Astrocyte of the cerebellum (primary cell): ENCODE data around the gene PDAP1.

Source experiments
- DNase-seq: peaks from one replicate; pipeline ENCODE4 v3.0.0-alpha.2; 2011; ENCODE audit warnings: low read depth
- H3K4me3 ChIP-seq: 2 replicates; pipeline ENCODE4 v1.5.1; 2011; ENCODE audit warnings: mild to moderate bottlenecking, low read depth, low read length, moderate library complexity
- CTCF ChIP-seq: IDR thresholded peaks from 2 replicates; pipeline ENCODE4 v1.5.1; 2012; ENCODE audit warnings: low read length, low read depth, moderate library complexity, mild to moderate bottlenecking; ENCODE audit errors: missing control alignments
- in situ Hi-C: cut with HindIII; loops from 2 replicates; pipeline ENCODE4 v1.10.0; 2017; ENCODE audit warnings: low sequenced_read_pairs

The PDAP1 gene

GRCh38 chr7:99424932-99425730 is 16.7 kb upstream of the PDAP1 start:
- in situ Hi-C loops, result no loop called here
- no peak for DNase-seq
- no peak overlapping the region for H3K4me3 ChIP-seq
- no peak for TF ChIP-seq CTCF

- TF ChIP-seq CTCF, result no peak
- in situ Hi-C loops, result no loop called here
- no peak for DNase-seq
- no peak overlapping the region for H3K4me3 ChIP-seq
These were observed 14.2 kb upstream of the PDAP1 start for GRCh38 chr7:99422625-99423024.

GRCh38 chr7:99422186-99422585 is 13.8 kb upstream of the PDAP1 start:
- no peak for DNase-seq
- H3K4me3 ChIP-seq, result no peak overlapping the region

GRCh38 chr7:99420986-99421385 is 12.6 kb upstream of the PDAP1 start:
- in situ Hi-C loops, result no loop called here
- no peak for TF ChIP-seq CTCF
- no peak overlapping the region for H3K4me3 ChIP-seq
- DNase-seq, result no peak

More at GRCh38 chr7:99422186-99422585, 13.8 kb upstream of the PDAP1 start:
- in situ Hi-C loops, result no loop called here
- no peak for TF ChIP-seq CTCF

- no peak for DNase-seq
- in situ Hi-C loops, result no loop called here
- no peak for TF ChIP-seq CTCF
- no peak overlapping the region for H3K4me3 ChIP-seq
These were observed 11.8 kb upstream of the PDAP1 start for GRCh38 chr7:99420213-99420612.

GRCh38 chr7:99419323-99420021 is 11.1 kb upstream of the PDAP1 start:
- no peak for DNase-seq
- no peak overlapping the region for H3K4me3 ChIP-seq
- in situ Hi-C loops, result no loop called here
- TF ChIP-seq CTCF, result no peak
